Adrenal gland (tissue), 12 donors: ENCODE results near the gene TMED3. TPM values are rescaled to one million over a fixed set of nuclear protein-coding genes. Genes with fewer than 3 reads are reported as not detected.

Source experiments
- DNase-seq, 7 donors: peaks; one replicate each; pipeline ENCODE4 v3.0.0-alpha.2; 2019 to 2020
- H3K27ac ChIP-seq, 5 donors: fragments of 200-600 bp; sonication (generic) in 4 of 5; 1 replicate in 3 of 5; 2 replicates in 2 of 5; pipeline versions ENCODE4 v1.5.1 to v1.8.0; 2016 to 2020; ENCODE audit warnings: mild to moderate bottlenecking in 1 of 5
- H3K27me3 ChIP-seq: fragments of 200-600 bp; 2 replicates; pipeline ENCODE4 v1.8.0; 2021
- H3K36me3 ChIP-seq, 2 donors: fragments of 200-600 bp; replicated peaks in 1 of 2; 1 replicate in 1 of 2; 2 replicates in 1 of 2; pipeline versions ENCODE4 v1.5.1 to v1.8.0; 2018 to 2022
- H3K4me1 ChIP-seq, 2 donors: fragments of 200-600 bp; replicated peaks in 1 of 2; 1 replicate in 1 of 2; 2 replicates in 1 of 2; pipeline versions ENCODE4 v1.5.1 to v1.8.0; 2018 to 2021
- H3K4me3 ChIP-seq, 4 donors: fragments of 200-600 bp; sonication (generic) in 3 of 4; one replicate each; pipeline ENCODE4 v1.5.1; 2016 to 2018
- H3K9me3 ChIP-seq, 3 donors: fragments of 200-600 bp; sonication (generic) in 1 of 3; replicated peaks in 1 of 3; 1 replicate in 2 of 3; 2 replicates in 1 of 3; pipeline versions ENCODE4 v1.5.1 to v1.8.0; 2016 to 2021
- CTCF ChIP-seq, 6 experiments: fragments of 450-650 bp in 4 of 6; fragments of 200-600 bp in 2 of 6; sonication (generic) in 1 of 6; IDR thresholded peaks; 1 replicate in 5 of 6; 2 replicates in 1 of 6; pipeline versions ENCODE4 v1.5.1 to v1.8.0; 2016 to 2021; ENCODE audit warnings: antibody characterized with exemption in 6 of 6, mild to moderate bottlenecking in 2 of 6, moderate library complexity in 1 of 6
- POLR2A ChIP-seq, 2 donors: fragments of 450-650 bp; IDR thresholded peaks; one replicate each; pipeline ENCODE4 v1.6.1; 2017; ENCODE audit warnings: antibody characterized with exemption in 2 of 2, mild to moderate bottlenecking in 2 of 2, moderate library complexity in 1 of 2
- WGBS, 4 donors: extraction: QIAGEN DNeasy Blood & Tissue Kit in 2 of 4; methylation state at CpG; one replicate each; pipeline versions ENCODE4 v1.1.5 to v1.1.7; 2013 to 2017; 5-methylcytosine and 5-hydroxymethylcytosine counted together
- intact Hi-C, 2 donors: fragments of 100-400 bp; cut with DNase I; formaldehyde crosslinking; loops; one replicate each; pipeline versions ENCODE4 v1.14.1 to v1.15.0; 2022 to 2023
- polyA plus RNA-seq, 3 donors: library from polyadenylated mRNA; stranded (reverse); fragments of 200-250 nt in 2 of 3; fragments of 350-450 nt in 1 of 3; fragmentation: Illumina TruSeq in 1 of 3; extraction: RNeasy Lipid Tissue Mini Kit (QIAGEN cat#74804) in 1 of 3; gene quantifications; one replicate each; pipeline ENCODE4 v1.2.3, GENCODE V29; 2013 to 2014
- total RNA-seq, 9 donors: library from RNA; depleted of rRNA in 4 of 9; stranded (reverse); fragments of >200 nt in 4 of 9; fragments of 120-200 nt in 1 of 9; fragmentation: NEBNext Ultra II Directional in 1 of 9; extraction: Animal tissue kit (Norgen Biotek cat#: 25700) in 1 of 9; gene quantifications; one replicate each; pipeline versions ENCODE4 v1.1.0 to v1.2.4, GENCODE V29; 2013 to 2023
- donor health status: healthy with polysubstance abuse.
- donor health status: Bipolar disorder and iron deficiency.
- donor health status: DM: yes; HTN: yes; CAD: no.
- donor health status: DM: no; HTN: no; CAD: no.
- donor health status: DM: no; HTN: no; CAD: no.
- donor health status: DM: yes; HTN: yes; CAD: no.

The TMED3 gene
- total and polyA plus RNA-seq, 12 donors = 23.5 to 70.4 (median 36.8) TPM

- Histone ChIP-seq H3K9me3 (no peaks in the 10 kb centered on the region), H3K27me3 (no peaks in the 10 kb centered on the region), H3K27ac (no peak overlapping the region), H3K36me3 (no peaks in the 10 kb centered on the region), H3K4me3 (no peak overlapping the region), H3K4me1 (no peaks in the 10 kb centered on the region)
- 78 to 90% (median 82%) methylated on average over 1 of the region's 1 CpG for WGBS, 4 donors
- TF ChIP-seq POLR2A (IDR thresholded peaks at IDR 0.05) = no peak
- TF ChIP-seq CTCF (IDR thresholded peaks at IDR 0.05) = no peak
- no peak for DNase-seq
- intact Hi-C loops = no loop called here
Measured at GRCh38 chr15:79352206-79352605, 41.3 kb downstream of the TMED3 start.

DNA sequence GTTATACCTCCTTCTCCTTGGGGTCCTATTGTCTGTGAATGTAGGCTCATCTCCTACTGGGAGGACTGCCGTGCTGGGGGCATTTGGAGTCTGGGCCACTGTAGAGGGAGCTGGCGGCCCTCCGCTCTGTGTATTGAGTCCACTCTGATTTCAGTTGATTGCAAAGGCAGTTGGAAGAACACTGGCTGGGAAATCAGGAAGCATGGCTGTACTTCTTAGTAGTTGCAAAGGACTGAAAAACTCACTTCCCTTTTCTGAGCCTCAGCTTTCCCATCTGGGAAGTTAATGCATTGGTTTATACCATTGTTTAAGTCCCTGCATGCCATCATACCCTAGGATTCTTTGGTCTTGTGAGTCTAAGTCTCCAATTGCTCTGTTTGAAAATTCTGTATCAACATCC lies 46.7 kb downstream of the TMED3 start:
- Histone ChIP-seq H3K27ac (no peak overlapping the region), H3K4me3 (no peak overlapping the region), H3K9me3 (no peaks in the 10 kb centered on the region), H3K4me1 (no peaks in the 10 kb centered on the region), H3K36me3 (no peaks in the 10 kb centered on the region), H3K27me3 (no peaks in the 10 kb centered on the region)
- TF ChIP-seq POLR2A (IDR thresholded peaks at IDR 0.05) (no peak), CTCF (IDR thresholded peaks at IDR 0.05) (no peak)
- no peak for DNase-seq
- WGBS, 4 donors = 91 to 100% (median 94%) methylated on average over 3 of the region's 3 CpGs
- intact Hi-C loops = no loop called here

DNA sequence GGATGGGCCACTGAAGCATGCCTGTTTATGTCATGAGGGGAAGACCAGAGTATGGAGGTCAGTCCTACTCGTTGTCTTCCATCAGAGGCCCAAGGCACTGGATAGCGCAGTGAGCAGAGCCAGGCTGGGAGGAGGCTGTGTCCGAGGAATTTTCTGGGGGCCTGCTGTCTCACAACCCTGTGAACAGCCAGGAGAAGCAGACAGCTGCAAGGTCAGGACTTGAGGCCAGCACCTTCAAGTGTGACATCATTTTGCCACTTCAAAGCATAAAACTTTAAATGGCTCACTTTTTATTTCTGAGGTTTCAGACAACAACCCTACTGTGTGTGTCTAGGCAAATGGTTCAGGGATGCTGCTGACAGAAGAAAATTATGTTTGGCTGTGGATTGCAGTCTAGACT lies 47.2 kb downstream of the TMED3 start:
- intact Hi-C loops = no loop called here
- no peak overlapping the region for H3K4me3 ChIP-seq
- DNase-seq = no peak
- no peaks in the 10 kb centered on the region for H3K36me3 ChIP-seq
- WGBS, 4 donors = 61 to 100% (median 75%) methylated on average over 1 to 3 of the region's 3 CpGs
- H3K4me1 ChIP-seq = no peaks in the 10 kb centered on the region
- no peaks in the 10 kb centered on the region for H3K9me3 ChIP-seq
- H3K27me3 ChIP-seq = no peaks in the 10 kb centered on the region
- H3K27ac ChIP-seq = no peak overlapping the region
- TF ChIP-seq POLR2A (IDR thresholded peaks at IDR 0.05) = no peak

- Histone ChIP-seq H3K4me3 (no peak overlapping the region), H3K4me1 (no peaks in the 10 kb centered on the region), H3K9me3 (no peaks in the 10 kb centered on the region), H3K27me3 (no peaks in the 10 kb centered on the region), H3K27ac (no peak overlapping the region), H3K36me3 (no peaks in the 10 kb centered on the region)
- no peak for TF ChIP-seq POLR2A (IDR thresholded peaks at IDR 0.05)
- no peak for TF ChIP-seq CTCF (IDR thresholded peaks at IDR 0.05)
- WGBS, 4 donors = 80 to 95% (median 92%) methylated on average over 8 to 9 of the region's 9 CpGs
- no peak for DNase-seq
- intact Hi-C loops = no loop called here
Measured at GRCh38 chr15:79364571-79365240, 53.8 kb downstream of the TMED3 start.

DNA sequence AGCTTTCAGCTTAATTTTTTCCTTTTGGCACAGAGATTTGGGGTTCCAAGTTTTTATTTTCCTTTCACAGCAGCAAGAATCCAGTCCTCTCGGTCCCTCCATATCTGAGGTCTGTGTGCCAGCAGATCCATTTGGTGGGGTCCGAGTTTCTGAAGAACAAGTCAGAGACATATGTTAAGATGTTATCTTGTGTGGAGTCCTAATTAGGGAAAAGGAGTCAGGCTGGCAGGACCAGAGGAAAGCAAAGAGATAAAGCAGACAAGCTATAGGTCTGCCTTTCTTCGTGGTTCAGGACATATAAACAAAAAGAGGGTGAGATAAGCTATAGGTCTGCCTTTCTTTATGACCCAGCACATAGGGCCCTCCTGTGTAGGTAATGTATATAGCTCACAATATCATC lies 54.9 kb downstream of the TMED3 start:
- Histone ChIP-seq H3K9me3 (no peaks in the 10 kb centered on the region), H3K27me3 (no peaks in the 10 kb centered on the region), H3K36me3 (no peaks in the 10 kb centered on the region), H3K4me3 (no peak overlapping the region), H3K4me1 (no peaks in the 10 kb centered on the region), H3K27ac (no peak overlapping the region)
- no peak for DNase-seq
- intact Hi-C loops = no loop called here
- 68 to 73% (median 71%) methylated on average over 3 of the region's 3 CpGs for WGBS, 4 donors
- TF ChIP-seq POLR2A (IDR thresholded peaks at IDR 0.05) = no peak
- TF ChIP-seq CTCF (IDR thresholded peaks at IDR 0.05) = no peak
